Large intestine (tissue), 3 donors: Measurements from ENCODE around the gene RBMS3. TPM values are rescaled to one million over a fixed set of nuclear protein-coding genes. Genes with fewer than 3 reads are reported as not detected.
A peak's percentile ranks its signal among the peaks of the same experiment; 100 is the strongest.

ENCODE experiments used
- DNase-seq, 2 donors: peaks; one replicate each; pipeline versions ENCODE4 v3.0.0 to v3.0.0-alpha.2; 2013
- H3K27ac ChIP-seq: one replicate; pipeline ENCODE4 v1.5.1; 2013; ENCODE audit warnings: low read length
- H3K27me3 ChIP-seq: 2 replicates; pipeline ENCODE4 v1.6.1; 2013; ENCODE audit warnings: low read length; ENCODE audit not compliant: control insufficient read depth, insufficient read depth
- H3K36me3 ChIP-seq: 2 replicates; pipeline ENCODE4 v1.6.1; 2013; ENCODE audit warnings: low read length; ENCODE audit not compliant: control insufficient read depth, insufficient read depth
- H3K4me1 ChIP-seq: one replicate; pipeline ENCODE4 v1.6.1; 2013; ENCODE audit warnings: low read length; ENCODE audit not compliant: control insufficient read depth, insufficient read depth
- H3K4me3 ChIP-seq: one replicate; pipeline ENCODE4 v1.5.1; 2013; ENCODE audit warnings: low read length
- H3K9me3 ChIP-seq: one replicate; pipeline ENCODE4 v1.6.1; 2013; ENCODE audit warnings: mild to moderate bottlenecking, low read depth, low read length, moderate library complexity; ENCODE audit not compliant: control insufficient read depth
- WGBS: methylation state at CpG from one replicate; pipeline ENCODE4 v1.1.5; 2013; ENCODE audit warnings: low lambda C conversion rate; ENCODE audit not compliant: insufficient coverage; 5-methylcytosine and 5-hydroxymethylcytosine counted together
- polyA plus RNA-seq: library from polyadenylated mRNA; unstranded; fragments of 120-200 nt; gene quantifications from one replicate; pipeline ENCODE4 v1.2.1, GENCODE V29; 2013

RBMS3 gene
- polyA plus RNA-seq, 1 donor = 10.8 TPM

GRCh38 chr3:29764041-29764440, 483.2 kb downstream of the RBMS3 start:
- H3K4me3 ChIP-seq = no peak overlapping the region
- no peaks in the 10 kb centered on the region for H3K9me3 ChIP-seq
- DNase-seq = no peak
- no peaks in the 10 kb centered on the region for H3K36me3 ChIP-seq
- WGBS = 90% methylated on average over 2 of the region's 3 CpGs
- no peak overlapping the region for H3K27ac ChIP-seq
- H3K27me3 ChIP-seq = no peaks in the 10 kb centered on the region
- H3K4me1 ChIP-seq = no peaks in the 10 kb centered on the region

GRCh38 chr3:29764603-29765254, 483.9 kb downstream of the RBMS3 start:
- peak; percentile 7 to 16 for DNase-seq
- H3K9me3 ChIP-seq = no peaks in the 10 kb centered on the region
- H3K36me3 ChIP-seq = no peaks in the 10 kb centered on the region
- no peak overlapping the region for H3K27ac ChIP-seq
- no peaks in the 10 kb centered on the region for H3K4me1 ChIP-seq
- no peaks in the 10 kb centered on the region for H3K27me3 ChIP-seq
- H3K4me3 ChIP-seq = no peak overlapping the region
- WGBS = 67% methylated on average over 2 of the region's 2 CpGs

- Histone ChIP-seq H3K27ac (no peak overlapping the region), H3K36me3 (no peaks in the 10 kb centered on the region), H3K4me3 (no peak overlapping the region), H3K27me3 (no peaks in the 10 kb centered on the region), H3K9me3 (no peaks in the 10 kb centered on the region), H3K4me1 (no peaks in the 10 kb centered on the region)
- WGBS = no CpG with 5 or more reads among the region's 3 CpGs
- DNase-seq = no peak
Observed at GRCh38 chr3:29771602-29772001, 490.7 kb downstream of the RBMS3 start.

- no peaks in the 10 kb centered on the region for H3K36me3 ChIP-seq
- 90% methylated on average over 2 of the region's 4 CpGs for WGBS
- H3K27me3 ChIP-seq = no peaks in the 10 kb centered on the region
- H3K4me3 ChIP-seq = no peak overlapping the region
- no peak for DNase-seq
- H3K27ac ChIP-seq = no peak overlapping the region
- no peaks in the 10 kb centered on the region for H3K4me1 ChIP-seq
- H3K9me3 ChIP-seq = no peaks in the 10 kb centered on the region
Observed at GRCh38 chr3:29772436-29772835, 491.6 kb downstream of the RBMS3 start.

- Histone ChIP-seq H3K4me1 (no peaks in the 10 kb centered on the region), H3K4me3 (no peak overlapping the region), H3K9me3 (no peaks in the 10 kb centered on the region), H3K27ac (no peak overlapping the region), H3K36me3 (no peaks in the 10 kb centered on the region), H3K27me3 (no peaks in the 10 kb centered on the region)
- DNase-seq = no peak
- WGBS = no CpG with 5 or more reads among the region's 4 CpGs
Observed at GRCh38 chr3:29773481-29773880, 492.6 kb downstream of the RBMS3 start.

- DNase-seq = no peak
- H3K27me3 ChIP-seq = no peaks in the 10 kb centered on the region
- no peaks in the 10 kb centered on the region for H3K9me3 ChIP-seq
- no peak overlapping the region for H3K27ac ChIP-seq
- no CpG with 5 or more reads among the region's 5 CpGs for WGBS
- no peaks in the 10 kb centered on the region for H3K36me3 ChIP-seq
- H3K4me1 ChIP-seq = no peaks in the 10 kb centered on the region
- no peak overlapping the region for H3K4me3 ChIP-seq
Observed at GRCh38 chr3:29775340-29775739, 494.5 kb downstream of the RBMS3 start.

GRCh38 chr3:29777869-29778268, 497.0 kb downstream of the RBMS3 start:
- no peaks in the 10 kb centered on the region for H3K36me3 ChIP-seq
- no CpG with 5 or more reads among the region's 1 CpG for WGBS
- no peak for DNase-seq
- H3K27me3 ChIP-seq = no peaks in the 10 kb centered on the region
- no peak overlapping the region for H3K27ac ChIP-seq
- no peaks in the 10 kb centered on the region for H3K9me3 ChIP-seq
- no peak overlapping the region for H3K4me3 ChIP-seq
- no peaks in the 10 kb centered on the region for H3K4me1 ChIP-seq

- Histone ChIP-seq H3K27me3 (no peaks in the 10 kb centered on the region), H3K4me1 (no peaks in the 10 kb centered on the region), H3K9me3 (no peaks in the 10 kb centered on the region), H3K4me3 (no peak overlapping the region), H3K27ac (no peak overlapping the region), H3K36me3 (no peaks in the 10 kb centered on the region)
- no peak for DNase-seq
- no CpG with 5 or more reads among the region's 1 CpG for WGBS
Observed at GRCh38 chr3:29789686-29790085, 508.8 kb downstream of the RBMS3 start.

GRCh38 chr3:29796808-29797207, 515.9 kb downstream of the RBMS3 start:
- H3K9me3 ChIP-seq = no peaks in the 10 kb centered on the region
- H3K27ac ChIP-seq = no peak overlapping the region
- no CpG with 5 or more reads among the region's 8 CpGs for WGBS
- no peaks in the 10 kb centered on the region for H3K4me1 ChIP-seq
- DNase-seq = no peak
- no peaks in the 10 kb centered on the region for H3K27me3 ChIP-seq
- no peak overlapping the region for H3K4me3 ChIP-seq
- no peaks in the 10 kb centered on the region for H3K36me3 ChIP-seq

GRCh38 chr3:29802057-29802456, 521.2 kb downstream of the RBMS3 start:
- no peaks in the 10 kb centered on the region for H3K36me3 ChIP-seq
- no peaks in the 10 kb centered on the region for H3K9me3 ChIP-seq
- no peak overlapping the region for H3K27ac ChIP-seq
- no peak for DNase-seq
- no peaks in the 10 kb centered on the region for H3K27me3 ChIP-seq
- H3K4me3 ChIP-seq = no peak overlapping the region
- no peaks in the 10 kb centered on the region for H3K4me1 ChIP-seq
- no CpG with 5 or more reads among the region's 4 CpGs for WGBS

GRCh38 chr3:29804044-29804443, 523.2 kb downstream of the RBMS3 start:
- H3K27ac ChIP-seq = no peak overlapping the region
- no peak overlapping the region for H3K4me3 ChIP-seq
- no peaks in the 10 kb centered on the region for H3K27me3 ChIP-seq
- DNase-seq = no peak
- H3K36me3 ChIP-seq = no peaks in the 10 kb centered on the region
- no peaks in the 10 kb centered on the region for H3K4me1 ChIP-seq
- no peaks in the 10 kb centered on the region for H3K9me3 ChIP-seq
